NCI-H226 (cell line): ENCODE results near the gene TBX15.
A peak's percentile ranks its signal among the peaks of the same experiment; 100 is the strongest.
"Not testable (repeated sequence)": the region's sequence is repeated elsewhere in the genome, so short reads cannot be mapped to it uniquely, and the experiment has no call there.

Source experiments
- DNase-seq: peaks from one replicate; pipeline ENCODE4 v3.0.0-alpha.2; 2015

The TBX15 gene

DNA sequence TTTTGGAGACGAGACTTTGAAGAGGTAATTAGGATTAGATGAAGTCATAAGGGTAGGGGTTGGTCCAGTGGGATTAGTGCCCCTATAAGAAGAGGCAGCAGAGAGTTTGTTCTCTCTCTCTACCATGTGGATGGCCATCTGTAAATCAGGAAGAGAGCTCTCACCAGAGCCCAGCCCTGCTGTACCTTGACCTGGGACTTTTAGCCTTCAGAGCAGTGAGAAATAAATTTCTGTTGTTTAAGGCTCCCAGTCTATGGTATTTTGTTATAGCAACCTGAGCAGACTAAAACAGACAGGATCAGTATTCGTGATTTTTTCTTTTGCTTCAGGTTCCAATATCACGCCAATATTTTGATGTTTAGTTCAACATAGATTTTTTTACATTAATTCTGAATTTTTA is 30.0 kb downstream of the TBX15 start:
- no peak for DNase-seq

DNA sequence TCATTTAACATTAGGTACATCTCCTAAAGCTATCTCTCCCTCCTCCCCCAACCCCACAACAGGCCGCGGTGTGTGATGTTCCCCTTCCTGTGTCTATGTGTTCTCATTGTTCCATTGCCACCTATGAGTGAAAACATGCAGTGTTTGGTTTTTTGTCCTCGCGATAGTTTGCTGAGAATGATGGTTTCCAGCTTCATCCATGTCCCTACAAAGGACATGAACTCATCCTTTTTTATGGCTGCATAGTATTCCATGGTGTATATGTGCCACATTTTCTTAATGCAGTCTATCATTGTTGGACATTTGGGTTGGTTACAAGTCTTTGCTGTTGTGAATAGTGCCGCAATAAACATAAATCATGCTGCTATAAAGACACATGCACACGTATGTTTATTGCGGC is 30.6 kb downstream of the TBX15 start:
- DNase-seq = not testable (repeated sequence)

DNA sequence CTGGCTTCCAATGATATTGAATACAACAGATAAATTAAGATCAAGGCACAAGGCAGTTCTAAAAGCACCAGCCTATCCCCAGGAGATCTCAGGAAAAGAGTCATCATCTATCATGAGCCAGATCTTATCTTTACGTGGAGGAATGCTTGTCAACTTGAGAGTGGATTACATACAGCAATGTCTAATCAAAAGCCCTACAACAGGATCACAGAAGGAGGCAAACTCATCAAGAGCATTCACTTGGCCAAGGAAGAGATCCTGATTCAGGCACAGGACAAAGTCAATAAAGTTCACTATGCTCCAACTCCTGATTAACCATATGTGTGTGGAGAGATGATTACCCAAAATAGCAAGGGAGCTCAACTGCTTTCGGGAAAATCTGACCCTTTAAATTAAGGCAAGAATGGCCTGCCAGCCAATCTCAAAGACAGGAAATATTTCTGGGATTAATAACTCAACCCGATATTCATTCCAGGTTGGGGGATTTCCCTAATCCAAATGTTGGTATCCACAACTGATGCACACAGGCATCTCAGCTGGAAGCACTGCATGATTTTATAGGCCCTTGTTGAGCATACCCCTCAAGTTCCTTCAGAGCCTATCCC is 33.7 kb downstream of the TBX15 start:
- DNase-seq = no peak

DNA sequence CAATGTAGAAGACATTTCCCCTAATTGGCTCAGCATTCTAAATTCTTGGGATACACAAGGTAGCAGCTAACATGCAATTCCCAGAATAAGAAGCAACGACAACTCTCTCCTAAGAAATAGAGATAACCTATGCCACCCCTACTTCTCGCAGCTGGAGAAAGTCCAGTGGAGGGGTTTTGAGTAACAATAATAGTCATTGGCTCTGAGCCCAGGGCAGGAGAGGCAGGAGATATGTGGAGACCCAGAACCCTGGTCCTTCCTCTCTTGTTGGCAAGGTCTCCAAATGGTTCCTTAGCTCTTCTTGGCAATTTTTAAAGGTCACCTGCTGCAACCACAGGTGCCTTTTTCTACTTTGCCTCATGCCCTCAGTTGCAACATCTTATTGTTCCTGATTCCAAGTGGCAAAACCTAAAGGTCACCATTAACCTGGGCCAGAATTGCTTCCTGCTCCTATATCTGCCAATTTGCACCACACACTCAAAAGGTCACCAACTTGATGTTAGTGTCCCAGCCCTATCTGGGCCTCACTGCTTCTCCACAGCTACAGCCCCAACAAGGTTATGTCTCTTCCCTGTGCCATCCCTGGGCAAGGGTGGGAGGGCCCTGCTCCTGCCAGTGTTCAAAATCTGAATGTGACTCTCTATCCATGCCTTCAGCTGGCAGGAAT is 36.7 kb downstream of the TBX15 start:
- DNase-seq = no peak

DNA sequence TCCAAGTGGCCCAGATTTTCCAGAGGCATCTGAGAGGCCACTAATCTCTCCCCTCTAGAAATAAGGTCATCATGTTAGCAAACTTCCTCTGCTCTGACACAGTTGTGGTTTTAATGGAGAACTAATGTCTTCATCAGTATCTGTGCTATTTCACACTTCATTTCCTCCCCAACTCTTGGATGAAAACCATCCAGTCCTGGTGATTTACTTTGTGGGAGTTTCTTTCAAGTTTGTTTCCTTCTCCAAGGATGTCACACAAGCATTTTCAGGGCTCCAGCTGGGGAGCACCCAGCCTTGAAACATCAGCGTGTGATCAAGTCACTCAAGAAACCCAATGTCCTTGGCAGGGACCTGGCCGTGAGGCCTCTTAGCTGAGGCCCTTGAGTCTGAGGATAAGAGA is 38.8 kb downstream of the TBX15 start:
- DNase-seq = peak; percentile 50

DNA sequence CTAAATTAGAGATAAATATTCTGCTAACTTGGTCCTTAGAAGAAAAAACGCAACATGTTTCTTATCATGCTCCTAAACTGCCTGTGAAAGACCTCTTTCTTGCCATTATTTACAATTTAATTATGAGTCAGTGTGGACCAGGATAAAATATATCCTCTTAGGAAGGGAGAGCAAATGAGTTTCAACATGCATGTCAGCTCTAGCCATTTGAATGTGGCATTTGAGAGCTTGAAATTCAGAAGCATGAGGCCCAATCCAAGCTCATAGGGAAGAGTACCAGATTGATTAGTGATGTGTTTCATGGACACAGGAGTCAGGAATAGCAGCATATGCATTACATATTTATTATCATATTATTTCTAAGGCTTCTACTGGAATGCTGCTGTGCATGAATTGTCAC is 39.3 kb downstream of the TBX15 start:
- DNase-seq = no peak

DNA sequence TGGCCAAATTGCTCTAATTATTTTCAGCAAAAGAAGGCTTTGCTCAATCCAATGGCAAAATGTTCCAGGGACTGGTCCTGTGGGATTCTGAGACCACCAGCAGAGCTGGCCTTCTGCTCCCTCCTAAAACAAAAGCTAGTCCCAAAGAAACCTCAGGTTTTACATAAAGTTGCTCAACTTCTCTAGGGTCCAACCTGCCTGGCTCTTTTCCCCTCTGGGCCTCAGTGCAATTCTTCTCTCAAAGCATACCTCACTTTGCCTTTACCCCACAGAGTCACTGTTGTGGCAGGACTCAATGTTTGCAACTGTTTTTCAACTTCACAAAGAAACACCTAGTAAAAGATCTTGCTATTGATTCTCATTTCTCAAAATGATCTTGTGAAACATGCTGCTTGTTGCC is 39.8 kb downstream of the TBX15 start:
- DNase-seq = no peak

DNA sequence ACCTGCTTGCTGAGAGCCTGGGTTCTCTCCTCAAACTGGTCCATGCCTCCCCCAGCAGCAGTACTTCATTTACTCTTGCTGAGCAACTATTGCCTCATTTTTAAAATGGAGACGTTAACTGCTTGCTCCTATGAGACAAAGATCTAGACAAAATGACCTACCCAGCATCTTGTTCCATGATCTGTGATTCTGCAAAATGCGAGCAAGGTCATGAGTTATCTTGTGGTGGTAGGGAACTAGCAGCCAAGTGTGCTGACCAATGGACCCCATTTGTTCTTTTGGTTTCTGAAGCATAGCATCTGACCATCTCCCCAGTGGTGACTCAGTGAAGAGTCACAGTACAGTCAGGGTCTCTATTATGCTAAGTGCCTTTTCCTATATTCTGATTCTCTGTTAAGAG is 40.4 kb downstream of the TBX15 start:
- DNase-seq = peak; percentile 40

DNA sequence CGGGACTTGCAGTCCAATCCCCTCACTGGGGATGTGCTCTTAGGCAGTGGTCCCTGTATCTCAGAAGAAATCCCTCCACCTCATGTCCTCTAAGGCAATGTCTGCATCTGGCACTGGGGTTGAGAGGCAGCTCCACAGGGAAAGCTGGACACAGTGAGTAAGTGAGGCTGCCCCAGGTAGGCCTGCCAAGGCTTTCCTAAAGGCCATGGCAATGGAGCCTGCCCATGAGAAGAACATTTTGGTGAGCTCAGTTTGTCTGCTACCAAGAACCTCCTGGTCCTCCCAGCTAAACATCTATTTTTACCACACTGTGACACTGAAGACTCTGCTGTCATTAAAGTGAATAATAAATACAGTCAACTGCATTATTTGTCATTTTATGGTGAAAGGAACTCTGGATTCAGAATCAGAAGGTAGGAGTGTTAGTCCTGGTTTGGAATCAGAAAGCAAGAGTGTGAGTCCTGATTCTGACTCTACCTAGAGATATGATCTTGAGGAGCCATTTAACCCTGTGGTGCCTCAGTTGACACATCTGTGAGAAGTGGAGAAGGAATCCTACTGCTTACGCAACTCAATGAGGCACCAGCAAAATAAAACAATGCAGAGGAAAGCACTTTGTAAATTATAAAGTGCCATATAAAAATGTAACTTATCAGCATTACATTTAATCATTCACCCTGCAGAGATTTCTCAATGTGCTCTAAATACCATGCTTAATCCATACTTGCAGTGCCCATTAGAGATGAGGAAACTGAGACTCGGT is 41.0 kb downstream of the TBX15 start:
- no peak for DNase-seq

DNA sequence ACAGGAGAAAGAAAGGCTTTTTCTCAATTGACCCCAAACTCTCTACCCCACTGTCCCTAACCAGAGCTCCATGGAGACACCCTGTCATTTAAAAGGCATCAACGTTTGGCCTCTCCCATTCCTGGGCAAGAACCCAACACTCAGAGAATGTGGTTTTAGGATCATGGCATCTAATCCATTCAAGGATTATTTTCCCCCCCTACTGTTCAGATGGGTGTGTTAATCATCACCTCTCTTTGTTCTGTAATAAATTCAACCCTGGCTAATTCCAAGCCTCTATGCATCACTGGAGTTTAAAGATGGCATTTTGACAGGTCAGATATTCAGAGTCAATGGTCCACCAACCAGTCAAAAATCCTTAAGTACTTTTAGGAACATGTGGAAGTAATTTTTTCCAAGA is 42.7 kb downstream of the TBX15 start:
- DNase-seq = no peak

DNA sequence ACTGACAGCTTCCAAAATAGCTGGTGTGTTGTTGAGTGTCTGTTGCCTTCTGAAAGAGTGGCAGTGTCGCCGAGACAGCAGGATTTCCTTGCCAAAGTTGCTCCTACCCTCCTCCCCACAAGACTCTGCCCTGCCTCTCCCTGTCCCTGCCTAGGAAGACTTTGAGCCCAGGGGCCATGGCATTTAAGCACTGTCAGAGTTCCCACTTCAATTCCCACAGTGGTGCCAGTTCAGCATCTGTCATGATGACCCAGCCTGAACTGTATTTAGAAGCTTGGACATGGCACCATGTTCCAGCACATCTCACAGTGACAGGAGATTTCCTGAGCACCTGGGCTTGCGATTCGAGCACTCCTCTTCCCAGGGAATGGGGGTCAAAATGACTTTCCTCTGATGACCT is 43.6 kb downstream of the TBX15 start:
- no peak for DNase-seq

DNA sequence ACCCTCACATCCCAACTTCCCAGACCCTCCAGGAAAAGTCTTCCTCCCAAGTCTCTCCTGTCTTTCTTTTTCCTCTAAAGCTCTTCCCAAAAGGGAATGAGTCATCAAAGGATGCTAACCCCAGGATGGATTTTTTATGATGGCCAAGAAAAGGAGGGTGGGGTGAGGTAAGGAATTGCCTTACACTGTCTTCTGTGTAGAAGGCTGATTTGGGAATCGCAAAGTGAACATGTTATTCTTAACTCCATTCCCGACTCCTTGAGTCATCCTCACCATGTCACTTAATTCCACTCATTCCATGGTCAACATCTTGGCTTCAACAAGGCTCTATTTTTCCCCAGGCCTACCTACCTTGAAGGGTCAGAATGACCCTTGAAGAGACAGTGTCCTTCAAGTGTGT is 44.0 kb downstream of the TBX15 start:
- no peak for DNase-seq

DNA sequence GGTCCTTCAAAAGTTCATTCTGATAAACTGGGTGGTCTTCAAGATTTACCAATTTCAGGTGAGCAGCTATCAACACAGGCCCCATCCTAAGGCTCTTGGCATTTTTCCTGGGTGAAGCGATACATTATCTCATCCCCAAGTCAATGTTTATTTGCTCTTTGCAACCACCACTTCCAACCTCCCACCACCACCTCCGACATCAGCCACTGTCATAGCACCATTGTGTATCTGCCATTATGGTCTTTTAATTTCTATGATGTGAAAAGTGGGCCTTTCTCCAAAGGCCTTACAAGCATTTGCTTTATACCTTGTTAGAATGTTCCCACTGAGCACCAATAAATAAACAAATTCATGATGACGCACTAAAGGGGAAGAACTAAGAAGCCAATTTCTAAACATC is 47.2 kb downstream of the TBX15 start:
- DNase-seq = no peak

DNA sequence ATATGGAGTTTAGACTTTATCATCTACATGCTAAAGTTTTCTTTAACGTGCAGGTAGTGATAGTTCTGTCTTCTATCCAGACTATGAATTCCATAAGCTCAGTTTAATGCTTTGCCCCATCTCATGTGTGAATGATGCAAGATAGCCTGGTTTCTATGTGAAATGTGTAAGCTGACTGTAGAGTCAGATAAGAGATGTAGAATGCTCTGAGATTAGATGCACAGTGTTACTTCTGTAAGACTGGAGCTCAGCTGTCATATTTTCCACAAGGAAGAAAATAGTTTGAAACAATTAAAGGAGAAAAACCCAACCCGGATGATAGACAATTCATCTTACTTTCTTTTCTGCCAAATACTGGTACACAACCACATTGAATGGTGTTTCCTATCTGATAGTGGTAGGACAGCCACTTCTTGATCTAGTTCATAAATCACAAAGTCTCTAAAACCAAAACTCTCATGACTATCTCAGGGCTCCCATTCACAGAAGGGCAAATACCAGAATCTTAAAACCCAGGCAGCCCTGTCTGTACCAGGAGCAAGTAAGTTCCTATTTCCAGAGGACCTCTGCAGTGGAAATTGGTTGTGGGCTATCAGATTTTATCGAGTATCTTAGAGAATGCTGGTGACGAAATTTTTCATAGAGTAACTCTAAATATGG is 50.6 kb downstream of the TBX15 start:
- no peak for DNase-seq

DNA sequence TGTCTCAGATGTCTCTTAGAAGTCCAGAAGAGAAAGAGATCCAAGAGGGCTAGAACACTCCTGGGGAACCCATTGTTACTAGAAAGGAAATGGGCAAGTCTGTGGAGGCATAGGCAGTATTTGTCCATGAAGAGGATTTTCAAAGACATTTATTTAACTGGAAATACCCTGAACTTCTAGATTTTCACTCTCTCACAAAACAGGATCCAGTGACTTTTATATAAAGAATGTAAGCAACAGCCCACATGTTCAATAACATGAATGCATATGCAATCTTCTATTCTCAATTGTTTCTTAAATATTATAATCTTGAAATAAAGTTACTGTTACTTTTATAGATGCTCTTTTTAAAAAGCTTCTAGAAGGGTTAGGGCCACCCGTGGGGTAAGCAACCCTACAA is 53.4 kb downstream of the TBX15 start:
- DNase-seq = no peak

DNA sequence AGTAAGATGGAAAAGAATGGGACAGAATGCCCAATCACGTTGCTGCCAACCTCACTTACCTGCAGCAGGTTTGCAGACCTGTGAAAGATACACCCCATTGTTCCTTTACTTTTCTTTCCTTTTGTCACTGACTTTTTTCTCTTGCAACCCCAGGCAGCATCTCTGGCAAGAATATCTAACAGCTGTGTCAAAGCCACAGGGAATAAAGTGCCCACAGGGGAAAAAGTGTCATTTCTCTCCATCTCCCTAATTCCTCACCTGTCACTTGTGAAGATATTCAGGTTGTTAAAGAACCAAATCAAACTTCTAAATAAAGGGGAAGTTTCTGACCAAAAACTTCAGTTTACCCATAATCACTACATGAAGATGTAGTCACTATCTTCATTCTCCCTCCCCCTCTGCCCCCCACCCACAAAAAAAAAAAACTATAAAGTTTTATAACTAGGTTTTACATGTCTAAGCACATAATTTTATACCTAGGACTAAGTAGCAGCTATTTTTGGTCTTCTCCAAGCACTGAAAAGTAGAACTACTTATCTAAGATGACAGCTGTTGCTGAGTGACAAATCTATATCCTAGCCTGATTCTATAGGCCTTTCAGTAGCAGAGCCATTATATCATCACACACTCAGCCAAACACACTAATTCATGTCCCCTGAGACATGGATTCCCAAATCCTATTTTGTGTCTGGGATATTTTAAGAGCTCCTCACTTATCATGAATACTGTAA is 54.9 kb downstream of the TBX15 start:
- DNase-seq = no peak

DNA sequence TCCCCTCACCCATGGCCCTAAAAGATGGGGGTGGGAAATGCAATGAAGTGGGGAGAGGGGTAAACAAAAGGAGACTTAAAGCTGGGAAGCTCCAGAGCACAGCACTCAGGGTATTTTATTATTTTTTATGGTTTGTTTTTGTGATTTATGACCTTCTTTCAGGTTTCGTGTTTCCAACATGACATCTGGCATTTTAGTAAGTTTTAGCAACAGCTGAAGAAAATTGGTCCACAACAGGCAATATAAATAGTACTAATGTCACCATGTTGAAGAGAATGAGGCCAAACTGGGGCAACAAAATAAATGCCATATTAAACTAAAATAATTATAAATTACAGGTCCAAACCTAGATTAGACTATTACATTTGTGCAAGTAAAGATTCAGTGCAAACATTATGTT is 56.3 kb downstream of the TBX15 start:
- no peak for DNase-seq

DNA sequence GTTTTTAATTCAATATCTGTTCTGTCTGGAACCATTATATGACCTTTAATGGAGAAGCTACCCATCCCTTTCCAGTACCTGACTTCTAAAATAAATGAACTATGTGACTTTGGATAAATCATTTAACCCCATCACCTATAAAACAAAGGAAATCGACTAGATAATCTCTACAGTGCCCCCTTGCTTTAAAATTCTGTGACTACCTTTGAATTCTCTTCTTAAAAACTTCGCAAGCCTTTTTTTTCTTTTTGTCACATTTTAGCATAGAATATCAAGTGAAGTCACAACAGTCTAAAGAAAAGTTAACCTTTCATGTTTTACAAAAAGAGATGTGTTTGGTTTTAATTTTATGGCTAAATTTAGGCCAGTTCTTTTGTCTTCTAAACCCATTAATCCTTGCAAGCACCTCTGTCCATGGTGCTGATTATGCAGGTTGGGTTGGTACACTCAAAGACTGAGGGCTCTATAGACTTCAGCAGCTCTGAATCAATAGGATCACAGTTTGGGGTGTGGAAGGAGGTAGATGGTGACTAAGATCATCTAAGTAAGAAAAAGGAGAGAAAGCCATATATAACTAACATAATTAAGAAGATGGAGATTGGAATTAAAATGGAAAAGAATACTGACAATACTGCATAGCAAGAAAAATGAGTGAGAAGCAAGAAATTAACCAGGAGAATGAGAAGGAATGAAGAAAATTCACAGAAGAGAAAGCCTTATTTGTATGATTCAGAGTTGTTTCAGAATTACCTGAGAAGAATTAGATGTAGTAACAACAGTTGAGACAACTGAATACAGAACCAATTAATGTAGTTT is 59.2 kb downstream of the TBX15 start:
- no peak for DNase-seq

DNA sequence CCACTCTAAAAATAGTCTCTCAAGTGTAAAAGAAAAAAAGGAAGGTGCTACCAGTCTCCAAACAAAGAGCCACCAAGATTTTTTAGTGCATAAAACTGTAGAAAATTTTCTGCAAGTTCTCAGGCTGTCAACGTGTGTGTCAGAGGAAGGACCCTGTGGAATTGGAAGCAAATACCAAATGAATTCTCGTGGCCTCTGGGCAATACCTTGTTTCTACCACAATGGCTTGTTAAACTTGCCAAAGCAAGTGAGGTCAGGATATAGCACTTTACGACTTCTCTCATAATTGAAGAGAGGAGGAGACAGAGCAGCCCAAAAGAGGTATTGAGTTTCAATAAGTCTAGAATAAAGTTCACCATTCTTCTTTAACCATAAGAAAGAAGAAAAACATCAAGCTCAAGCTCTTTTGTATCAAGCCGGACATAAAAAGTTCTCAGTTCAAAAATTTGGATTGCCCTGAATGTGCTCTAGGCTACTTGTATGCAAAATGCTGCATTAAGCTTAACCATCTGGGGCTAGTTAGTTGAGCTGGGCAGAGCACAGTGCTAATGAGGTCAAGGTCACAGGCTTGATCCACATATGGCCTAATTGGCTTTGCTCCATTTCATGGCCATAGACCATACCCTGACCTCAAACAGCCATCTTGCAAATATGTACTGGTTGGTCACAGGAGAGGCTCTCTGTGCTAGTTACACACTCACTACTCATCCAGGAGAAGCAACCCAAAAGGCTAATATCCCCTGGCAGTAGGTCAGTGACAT is 60.5 kb downstream of the TBX15 start:
- no peak for DNase-seq

DNA sequence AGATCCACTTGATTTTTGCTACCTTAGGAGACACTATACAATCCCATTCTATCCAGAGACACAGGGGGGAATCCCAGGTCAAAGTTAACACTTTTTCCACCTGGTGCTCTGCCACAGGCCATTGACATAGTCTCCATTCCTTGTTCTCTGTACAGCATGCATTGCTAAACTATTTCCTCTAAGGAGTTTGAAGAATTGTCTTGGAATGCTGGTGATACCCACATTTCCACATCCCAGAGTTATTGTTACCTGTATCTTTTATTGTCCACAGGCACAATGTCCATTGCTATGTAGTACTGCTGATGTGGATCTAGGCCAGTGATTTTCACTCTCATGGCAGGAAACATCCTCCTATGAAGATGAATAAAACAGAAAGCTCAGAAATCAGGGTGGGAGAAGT is 61.9 kb downstream of the TBX15 start:
- DNase-seq = no peak

DNA sequence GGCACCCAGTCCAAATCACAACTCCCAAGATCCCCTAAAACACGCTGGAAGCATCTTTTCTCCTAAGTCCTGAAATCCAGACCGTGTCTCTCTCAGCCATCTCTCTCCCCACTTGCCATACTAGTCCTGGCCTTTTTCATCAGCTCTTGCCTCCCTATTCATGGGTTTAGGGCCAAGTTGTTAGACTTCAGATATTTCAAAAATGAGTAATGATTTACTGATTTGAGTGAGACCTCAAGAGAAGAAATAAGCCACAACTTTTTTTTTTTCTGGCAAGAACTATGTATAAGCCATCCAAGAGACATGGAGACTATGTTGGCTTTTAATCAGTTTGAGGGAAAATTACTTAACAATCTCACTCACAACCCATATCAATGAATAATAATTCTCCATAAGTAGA is 62.5 kb downstream of the TBX15 start:
- no peak for DNase-seq

DNA sequence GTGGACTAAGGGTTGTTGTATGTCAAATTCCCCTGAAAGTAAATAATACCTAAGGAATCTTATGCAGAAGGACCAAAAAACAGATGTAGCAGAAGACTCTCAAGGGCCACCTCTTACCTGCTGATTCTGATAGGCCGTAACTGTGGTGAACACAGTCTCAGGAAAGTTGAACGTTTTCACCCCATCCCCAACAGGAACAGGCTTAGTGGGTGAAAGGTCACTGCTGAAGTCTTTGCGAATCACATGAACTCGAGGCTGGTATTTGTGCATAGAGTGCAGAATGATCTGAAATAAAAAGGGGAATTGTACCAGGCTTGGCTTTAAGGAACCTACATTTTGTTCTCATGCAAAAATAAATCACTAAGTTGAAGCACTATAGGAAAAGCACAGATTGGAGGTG is 64.8 kb downstream of the TBX15 start:
- DNase-seq = no peak
